DMS53 (cell line): ENCODE data around the gene EHD4.
A peak's percentile ranks its signal among the peaks of the same experiment; 100 is the strongest.

Experiments
- DNase-seq: peaks from one replicate; lab custom pipeline; 2025; lab: John Stamatoyannopoulos, UW

EHD4 gene

DNA sequence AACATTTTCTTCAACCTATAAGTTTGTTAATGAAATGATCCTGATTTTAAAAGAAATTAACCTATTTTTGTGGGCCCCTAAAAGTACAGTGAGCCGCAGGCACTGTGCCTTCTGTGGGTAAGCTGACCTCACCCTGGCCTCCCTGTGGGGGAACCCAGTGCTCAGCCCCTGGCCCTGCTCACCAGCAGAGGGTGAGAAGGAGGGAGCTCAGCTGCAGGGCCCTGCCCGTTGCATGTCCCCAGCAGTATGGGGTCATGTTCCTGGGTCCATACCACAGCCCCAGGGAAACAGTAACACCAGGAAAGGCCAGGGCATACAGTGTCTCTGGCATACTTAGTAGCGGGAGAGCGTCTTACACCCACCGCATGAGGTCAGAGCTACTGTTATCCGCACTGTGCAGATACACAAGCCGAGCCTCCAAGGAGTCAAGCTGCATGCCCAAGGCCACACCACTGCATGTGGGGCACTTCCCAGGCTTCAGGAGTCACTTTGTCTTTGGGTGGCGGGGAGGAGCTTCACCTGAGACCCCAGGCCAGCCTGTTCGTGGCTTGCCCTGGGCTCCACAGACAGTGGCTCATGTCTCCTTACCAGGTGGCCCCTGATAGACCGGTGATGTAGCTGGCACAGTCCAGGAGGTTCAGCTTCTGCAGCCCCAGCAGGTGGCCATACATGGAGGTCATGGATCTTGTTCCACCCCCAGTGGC, 22.6 kb upstream of the EHD4 start:
- no peak for DNase-seq

DNA sequence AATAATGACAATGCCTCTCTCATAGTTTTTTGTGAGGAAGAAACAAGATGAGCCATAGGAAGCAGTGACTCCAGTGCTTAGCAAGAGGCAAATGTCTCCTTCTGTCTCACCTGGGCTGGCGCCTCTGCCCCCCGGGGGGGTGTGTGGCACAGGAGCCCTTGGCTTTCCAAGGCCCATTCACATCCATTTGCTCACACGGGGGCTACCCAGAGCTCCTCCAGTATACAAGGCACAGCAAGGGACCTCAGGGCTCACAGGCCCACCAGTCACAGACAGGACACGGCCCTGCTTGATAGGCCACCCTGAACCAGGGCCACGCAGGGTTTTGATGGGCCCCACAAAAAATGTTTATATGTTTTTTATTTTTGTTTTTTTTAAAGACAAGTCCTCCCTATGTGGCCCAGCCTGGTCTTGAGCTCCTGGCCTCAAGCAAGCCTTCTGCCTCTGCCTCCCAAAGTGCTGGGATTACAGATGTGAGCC, 21.9 kb upstream of the EHD4 start:
- no peak for DNase-seq

DNA sequence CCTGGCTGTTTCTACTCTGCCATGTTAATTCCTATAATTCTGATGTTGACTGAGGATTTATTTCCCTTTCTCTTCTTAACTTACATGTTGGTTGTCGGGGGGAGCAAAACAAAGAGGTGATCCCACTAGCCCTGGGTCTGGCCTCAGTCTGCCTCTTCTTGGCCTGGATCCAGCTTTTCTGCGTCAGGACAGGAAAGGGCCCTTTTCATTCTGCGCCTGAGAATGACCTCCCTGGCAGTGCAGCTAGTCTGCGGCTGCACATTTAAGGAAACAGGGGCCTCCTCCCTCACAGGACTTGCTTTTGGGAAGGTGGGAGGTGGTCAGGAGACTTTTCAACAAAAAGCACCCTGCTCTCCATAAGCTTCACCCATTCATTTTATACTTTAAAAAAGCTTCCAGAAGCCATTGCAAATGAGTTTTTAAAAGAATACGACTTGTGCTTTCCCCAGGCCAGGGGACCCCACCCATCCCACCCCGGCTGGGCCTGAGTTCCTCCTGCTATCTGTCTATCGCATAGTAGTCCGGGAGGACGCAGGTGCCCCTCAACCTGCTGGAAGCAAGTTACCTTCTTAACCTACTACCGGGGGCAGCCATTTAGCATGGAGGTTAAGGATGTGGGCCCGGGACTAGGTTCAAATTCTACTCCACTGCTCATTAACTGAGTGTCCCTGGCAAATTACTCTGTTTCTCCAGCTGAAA, 21.3 kb upstream of the EHD4 start:
- no peak for DNase-seq

DNA sequence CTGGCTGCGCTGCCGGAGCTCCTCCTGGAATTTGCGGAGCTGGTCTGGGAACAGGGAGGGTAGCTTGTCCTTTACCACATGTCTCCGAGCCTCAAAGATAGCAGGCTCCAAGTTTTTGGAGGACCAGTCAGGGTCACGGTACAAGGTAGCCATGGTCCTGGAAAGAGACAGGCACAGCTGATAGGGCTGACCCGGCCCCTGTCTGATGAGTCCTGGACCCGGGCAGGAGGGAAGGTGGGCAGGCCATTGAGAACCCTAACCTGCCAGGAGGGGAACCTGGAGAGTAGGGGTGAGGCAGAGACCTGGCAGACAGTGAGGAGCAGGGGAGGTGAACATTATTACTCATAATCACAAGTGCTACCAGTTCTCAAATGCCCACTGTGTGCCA, 20.4 kb upstream of the EHD4 start:
- no peak for DNase-seq

DNA sequence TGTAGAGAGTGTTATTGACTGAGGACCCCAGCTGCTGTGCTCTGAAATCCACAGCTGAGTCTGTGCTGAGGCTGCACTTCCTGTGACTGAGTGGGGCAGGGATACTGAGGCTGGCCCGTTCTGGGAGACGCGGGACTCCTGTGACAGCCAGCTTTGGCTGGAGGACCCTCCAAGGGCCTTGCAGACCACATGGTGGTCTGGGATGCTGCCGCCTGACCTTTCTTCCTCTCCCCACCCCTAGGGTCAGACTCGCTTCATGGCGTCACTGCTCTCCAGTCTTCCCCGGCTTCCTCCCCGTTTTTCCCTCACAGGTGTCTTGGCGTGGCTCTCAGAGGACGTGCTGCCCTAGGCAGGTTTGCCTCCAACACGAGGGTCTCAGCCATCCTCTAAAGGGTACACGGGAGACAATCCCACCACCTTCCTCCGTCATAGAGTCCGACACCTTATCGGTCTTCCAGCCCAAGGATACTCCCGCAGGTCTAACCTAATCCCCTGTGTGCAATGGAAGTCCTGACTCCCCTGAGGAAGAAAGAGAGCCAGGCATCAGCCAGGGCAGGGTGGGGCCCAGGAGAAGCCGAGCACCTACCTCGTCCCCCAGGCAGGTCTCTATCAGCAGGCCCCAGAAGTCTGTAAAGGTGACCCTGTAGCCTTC, 19.9 kb upstream of the EHD4 start:
- DNase-seq: no peak

DNA sequence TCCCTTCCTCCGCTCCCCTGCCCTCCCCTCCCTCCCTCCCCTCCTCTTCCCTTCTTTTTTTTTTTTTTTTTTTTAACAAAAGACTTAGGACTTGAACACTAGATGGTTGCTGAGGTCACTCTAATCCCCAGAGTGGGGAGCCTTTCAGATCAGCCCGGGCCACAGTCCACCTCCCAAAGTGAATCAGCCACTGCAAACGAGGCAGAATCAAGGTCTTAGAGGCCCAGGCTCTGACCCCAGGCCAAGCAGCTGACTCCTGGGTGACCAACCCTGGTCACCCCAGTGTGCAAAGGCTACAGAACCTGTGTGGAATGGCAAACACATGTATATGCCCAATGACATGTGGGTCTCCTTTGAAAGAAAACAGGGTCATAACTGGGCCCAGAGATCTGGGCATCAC, 18.3 kb upstream of the EHD4 start:
- DNase-seq: no peak

DNA sequence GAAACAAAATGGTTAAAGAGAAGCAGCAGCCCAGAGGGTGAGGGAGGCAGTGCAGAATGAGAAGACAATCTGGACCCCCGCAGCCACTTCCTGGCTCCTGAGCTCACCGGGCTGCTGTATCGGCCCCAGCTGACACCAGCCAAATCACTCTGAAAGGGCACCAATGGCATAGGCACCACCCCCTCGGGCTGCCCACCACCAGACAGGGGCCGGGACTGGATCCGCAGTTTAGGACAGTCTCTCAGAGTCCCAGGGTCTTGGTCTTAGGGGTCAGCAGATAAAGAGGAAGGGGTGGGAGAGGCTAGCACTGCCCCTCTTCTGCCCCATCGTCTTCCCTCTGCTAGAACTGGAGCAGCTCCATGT, 17.9 kb upstream of the EHD4 start:
- DNase-seq: no peak

DNA sequence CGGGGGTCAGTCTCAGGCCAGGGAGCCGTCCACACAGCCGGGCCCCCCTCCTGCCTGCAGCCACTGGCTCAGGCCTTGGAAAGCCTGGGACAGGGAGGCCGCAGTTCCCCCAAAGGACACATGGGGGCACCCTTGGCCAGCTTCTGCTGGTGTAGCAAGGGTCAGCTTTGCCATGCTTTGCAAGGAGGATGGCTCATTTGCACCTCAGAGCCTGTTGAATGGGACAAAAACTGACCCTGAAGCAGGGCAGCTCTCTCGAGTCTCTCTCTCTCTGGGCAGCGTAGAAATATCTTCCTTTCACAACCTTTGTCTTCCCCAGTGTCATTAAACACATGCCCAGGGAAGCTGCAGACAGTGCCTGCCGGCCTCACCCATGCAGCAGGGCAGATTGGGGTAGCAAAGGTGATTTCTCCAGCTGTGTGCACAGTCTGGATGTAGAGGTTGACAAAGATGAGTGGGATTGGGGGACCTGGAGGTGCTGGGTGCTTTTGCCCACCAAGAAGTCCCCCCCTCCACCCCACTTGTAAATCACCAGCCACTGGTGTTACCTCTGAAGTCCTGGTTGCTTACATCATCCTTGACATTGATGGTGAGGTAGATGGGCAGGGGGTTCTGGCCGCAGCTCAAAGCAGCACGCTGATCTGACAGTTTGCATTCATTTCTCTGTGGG, 17.4 kb upstream of the EHD4 start:
- DNase-seq: peak; percentile 78

DNA sequence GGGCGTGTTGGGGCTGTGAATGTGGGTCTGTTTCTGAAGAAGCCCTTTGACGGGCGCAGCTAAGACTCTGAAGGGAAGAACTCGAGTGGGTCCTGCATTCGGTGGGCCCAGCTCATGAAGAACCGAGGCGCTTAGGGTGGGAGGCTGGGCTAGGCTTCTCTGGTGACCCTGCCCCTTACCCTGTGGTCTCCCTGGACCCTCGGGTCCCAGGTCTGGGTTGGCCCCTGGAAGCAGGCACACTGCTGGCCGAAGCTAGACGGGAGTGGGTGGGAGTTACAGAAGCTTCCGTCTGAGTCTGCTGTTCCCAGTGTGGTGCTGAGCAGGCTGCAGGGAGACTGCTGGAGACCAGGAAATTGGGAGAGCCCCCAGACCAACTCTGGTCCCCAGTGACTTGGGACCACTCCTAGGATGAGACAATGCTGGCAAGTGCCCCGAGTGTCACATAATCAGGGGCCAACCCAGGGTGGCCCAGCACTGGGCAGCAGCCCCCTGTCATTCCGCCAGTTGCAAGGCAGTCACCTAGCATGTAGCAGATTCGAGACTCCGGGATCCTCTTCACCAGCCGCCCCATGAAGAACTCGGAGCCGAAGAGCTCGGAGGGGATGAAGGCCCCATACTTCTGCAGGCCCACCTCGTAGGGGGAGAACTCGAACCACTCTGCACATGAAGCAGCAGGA, 16.7 kb upstream of the EHD4 start:
- no peak for DNase-seq

DNA sequence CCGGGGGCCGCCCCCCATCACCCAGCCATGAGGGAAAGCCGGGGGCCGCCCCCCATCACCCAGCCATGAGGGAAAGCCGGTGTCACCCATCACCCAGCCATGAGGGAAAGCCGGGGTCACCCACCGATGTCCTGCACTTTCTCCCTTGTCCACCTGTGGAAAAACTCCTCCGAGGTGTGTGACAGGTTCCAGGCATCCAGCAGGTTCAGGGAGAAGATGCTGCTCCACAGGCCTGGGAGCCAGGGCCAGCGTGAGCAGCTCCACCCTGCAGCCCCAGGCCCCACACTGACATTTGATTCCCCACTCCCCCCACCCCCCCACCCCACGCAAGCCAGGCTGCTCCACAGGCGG, 15.5 kb upstream of the EHD4 start:
- DNase-seq: no peak

DNA sequence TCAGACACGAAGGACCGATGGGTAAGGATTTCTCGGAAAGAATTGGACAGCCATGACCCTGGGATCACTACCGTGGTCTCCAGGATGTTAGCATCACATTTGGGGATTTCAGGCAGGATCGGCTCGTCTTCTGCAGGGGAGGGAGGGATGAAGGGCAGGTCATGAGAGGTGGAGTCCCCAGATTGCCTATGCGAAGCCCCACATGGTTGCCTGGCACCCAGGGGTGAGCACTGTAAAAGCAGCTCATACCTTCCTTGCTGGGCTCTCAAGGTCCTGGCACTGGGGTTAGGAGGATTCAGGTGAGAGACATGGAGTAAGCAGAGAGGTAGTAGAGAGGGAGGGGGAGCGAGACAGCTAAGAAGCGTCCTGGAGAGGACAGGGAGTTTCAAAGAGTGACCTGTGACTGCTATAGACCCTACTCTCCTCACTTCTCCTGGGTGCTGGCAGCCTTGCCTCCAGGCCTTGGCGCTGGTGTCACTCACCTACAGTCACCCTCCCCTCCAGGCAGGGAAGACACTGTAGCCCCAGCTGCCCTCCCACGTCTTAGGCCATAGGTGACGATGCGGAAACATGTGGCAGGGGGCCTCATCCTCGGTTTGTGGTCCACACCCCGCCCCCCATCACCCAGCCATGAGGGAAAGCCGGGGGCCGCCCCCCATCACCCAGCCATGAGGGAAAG, 15.0 kb upstream of the EHD4 start:
- no peak for DNase-seq

DNA sequence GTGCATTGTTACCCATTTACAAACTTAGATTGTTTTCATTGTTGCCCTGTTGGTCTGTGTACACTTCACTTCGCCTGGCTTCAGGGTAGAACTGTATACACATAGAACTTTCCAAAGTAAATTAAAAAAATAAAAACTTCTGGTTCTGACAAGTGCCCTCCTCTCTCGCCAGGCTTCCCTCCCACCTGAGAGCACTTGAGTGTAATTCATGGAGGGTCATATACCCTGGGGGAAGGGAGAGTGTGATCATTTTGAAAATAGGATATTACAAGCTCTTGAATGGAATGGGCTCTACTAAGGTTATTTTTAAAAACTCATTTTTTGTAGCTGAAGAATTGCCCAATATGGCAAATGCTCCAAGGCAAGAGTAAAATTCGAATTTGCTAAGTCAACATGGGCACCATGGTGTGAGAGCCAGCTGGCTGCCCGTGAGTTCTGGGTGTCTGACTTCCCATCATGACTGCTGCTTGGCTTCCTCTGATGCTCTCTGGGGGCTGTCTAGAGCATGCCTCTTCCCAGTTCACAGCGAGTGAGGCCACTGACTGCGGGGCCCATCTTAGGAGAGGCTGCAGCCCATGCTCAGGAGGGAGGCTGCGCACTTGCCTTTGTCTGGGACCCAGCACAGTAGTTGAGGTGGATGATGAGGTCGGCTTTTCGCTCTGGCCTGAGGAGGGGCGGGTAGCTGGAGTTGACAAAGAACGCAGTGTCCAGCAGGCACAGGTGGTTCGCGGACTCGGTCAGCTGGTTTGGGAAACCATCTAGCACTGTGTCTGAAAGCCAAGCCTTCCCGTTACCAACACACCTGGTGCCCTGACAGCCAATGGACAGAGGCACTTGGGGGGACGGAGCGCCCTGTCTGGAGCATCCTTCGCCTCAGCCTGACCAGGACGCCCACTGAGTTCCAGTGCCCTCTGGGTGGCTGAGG, 13.1 kb upstream of the EHD4 start:
- DNase-seq: no peak

DNA sequence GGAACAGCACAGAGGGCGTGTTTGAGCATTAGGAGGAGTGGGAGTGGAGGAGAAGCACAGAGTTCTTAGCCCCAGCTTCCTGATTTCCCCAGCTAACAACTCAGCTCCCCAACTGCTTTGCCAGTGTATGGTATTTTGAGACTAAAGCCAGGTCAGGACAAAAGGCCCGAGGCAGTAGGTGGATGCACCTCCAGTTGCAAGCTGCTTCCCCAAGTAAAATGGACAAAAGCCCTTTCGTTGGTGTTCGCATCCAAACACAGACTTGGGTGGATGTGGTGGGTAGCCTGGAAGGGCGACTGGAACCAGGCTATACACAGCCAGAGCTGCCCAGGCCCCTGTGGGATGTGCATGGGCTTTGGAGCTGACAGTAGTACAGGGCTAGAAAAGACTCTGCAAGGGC, 12.3 kb upstream of the EHD4 start:
- DNase-seq: no peak

DNA sequence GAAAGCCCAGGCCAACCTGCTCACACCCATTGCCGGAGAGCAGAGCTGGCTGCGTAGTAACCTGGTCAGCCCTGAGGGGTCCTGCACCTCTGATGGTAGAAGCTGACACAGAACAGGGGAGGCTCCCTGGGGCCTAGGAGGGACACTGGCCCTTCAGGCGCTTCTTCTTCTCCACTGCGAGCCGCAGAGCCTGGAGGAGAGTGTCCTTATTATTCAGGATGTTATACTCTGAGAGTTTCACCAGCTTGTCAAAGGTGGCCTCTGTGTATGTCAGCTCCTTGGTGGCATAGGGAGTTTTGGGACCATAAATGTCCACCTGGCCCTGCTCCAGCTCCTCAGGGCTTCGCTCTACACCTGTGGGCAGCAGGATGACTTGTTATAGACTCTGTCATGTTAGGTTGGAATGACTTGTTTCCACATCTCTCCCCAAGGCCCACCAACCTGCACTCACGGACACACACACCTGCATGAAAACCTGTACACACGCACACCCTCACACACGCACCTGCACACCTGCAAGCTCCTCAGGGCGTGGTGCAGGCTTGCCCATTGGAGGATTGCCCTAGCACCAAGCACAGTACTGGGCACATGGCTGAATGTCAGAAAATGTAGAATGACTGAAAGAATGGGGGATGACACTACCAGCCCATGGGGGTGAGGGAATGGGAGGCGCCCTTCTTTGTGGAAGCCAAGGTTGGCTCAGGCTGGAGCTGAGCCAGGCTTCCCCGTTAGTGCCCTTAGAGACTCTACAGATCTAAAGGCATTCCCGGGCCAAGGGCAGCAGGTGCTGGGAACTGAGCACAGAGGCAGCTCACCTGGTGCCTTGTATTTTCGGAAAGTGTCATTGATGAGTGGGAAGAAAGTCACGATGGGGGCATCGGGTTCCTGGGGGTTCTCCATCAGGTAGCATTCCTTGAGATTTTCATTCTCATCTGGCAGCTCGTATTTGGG, 11.5 kb upstream of the EHD4 start:
- no peak for DNase-seq

DNA sequence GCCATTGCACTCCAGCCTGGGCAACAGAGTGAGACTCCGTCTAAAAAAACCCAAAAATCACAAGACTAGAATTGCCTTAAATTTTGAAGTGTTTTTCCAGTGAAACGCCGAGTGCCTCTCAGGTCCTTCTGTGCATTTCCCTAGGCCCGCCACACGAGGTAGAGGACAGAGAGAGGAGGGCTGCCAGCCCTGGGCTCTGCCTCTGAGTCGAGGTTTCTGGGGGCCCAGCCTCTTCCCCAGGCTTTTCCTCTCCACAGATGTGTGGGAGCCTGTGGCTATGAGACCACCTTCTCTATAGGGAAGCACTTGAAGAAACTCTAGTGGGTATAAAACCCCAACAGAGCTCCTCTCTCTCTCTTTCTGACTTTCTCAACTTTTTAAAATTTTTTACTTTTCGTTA, 10.9 kb upstream of the EHD4 start:
- no peak for DNase-seq

DNA sequence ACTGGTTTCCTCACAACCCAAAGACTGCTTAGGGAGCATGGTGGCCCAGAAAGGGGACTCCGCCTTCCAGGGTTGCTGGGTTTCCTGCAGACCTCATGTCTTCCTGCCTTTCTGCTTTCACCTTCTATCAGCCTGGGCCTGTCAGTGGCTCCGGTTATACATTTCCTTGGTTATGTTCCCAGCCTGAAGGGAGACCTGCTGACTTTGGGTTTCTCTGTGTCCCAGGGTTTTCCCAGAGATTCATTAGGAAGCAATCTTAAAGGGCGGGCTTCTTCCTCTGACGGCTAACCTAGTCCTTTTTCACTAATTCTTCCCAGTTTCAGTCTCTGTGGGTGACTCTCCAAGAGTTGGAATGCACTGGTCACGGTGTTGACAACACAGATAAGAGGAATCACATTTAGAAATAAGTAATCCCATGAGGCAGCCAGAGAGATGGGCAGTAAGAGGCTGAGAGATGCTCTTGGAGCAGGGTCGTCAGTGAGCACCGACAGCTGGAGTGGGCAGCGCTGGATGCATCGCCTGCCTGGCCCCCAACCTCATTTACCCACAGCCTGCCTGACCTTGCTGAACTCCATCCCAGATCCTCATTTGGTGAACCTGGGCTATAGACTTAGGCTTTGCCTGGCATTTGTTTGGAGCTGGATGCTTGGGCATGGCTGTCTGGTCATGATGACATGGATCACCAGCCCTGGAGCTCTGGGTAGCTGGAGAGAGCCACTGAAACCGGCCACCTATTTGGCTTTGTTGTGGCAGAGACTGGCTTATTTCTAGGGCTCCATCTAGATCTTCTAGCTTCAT, 10.0 kb upstream of the EHD4 start:
- no peak for DNase-seq

DNA sequence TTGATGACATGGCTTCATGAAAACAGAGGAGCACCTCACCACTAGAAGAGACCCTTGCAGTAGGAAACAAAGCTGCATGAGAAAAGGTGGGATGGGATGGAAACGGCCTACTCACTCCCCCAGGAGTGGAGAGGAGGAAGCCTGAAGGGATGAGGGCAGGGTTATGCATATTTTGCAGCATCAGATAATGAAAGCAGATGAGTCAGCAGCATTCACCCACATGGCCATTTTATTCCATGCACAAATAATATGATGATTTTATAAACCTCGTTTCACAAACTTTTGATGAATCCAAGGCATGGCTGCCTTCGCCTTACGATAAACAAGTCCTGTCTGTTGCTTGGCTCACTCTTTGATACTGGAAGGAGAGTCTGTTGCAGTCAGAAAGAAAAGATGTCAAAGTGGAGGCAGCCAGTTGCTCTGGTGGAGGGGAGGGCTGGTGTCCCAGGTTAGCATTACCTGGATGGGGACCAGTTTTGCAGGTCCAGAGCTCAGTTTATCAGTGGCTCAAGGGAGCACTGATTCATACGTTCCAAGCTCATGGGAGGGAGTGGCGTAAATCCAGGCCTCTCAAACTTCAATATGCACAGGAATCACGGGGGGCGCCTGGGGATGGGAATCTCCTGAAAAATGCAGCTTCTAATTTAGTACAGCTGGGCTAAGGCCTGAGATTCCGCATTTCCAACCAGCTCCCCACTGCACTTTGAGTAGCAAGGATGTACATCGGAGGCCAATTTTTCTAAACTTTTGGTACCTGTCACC, 9.2 kb upstream of the EHD4 start:
- no peak for DNase-seq
